Measurements from ENCODE around the gene ARID1A. TPM values are rescaled to one million over a fixed set of nuclear protein-coding genes. Genes with fewer than 3 reads are reported as not detected.
A peak's percentile ranks its signal among the peaks of the same experiment; 100 is the strongest.

ARID1A gene
- total and polyA plus RNA-seq, 9 of the 15 experiments (the other 6 are each of a cell fraction or from before 2014, with no cell fraction given) = 8.3 to 88.3 (median 22.5) TPM

- TF ChIP-seq ZBTB43 (CRISPR knock-in tag; IDR thresholded peaks at IDR 0.05) = peak; percentile 28; the same call in 1 of the 2 replicates
- TF ChIP-seq TEAD4 (IDR thresholded peaks at IDR 0.05; ENCODE audit: low read length) = peak; percentile 82
- peak; percentile 72; the same call in 1 of the 2 replicates for TF ChIP-seq TEAD4 (CRISPR knock-in tag; IDR thresholded peaks at IDR 0.05; ENCODE audit: borderline replicate concordance)
- peak; percentile 80 for TF ChIP-seq POLR2A (conservative IDR thresholded peaks at IDR 0.05)
- TF ChIP-seq FOXJ3 (CRISPR knock-in tag; IDR thresholded peaks at IDR 0.05) = no peak
- no peak for TF ChIP-seq E2F4 (CRISPR knock-in tag; IDR thresholded peaks at IDR 0.05; ENCODE audit: low read depth)
- TF ChIP-seq NCOA4 (IDR thresholded peaks at IDR 0.05; ENCODE audit: partially characterized antibody) = no peak
- no peak for TF ChIP-seq SMAD2 (IDR thresholded peaks at IDR 0.05; ENCODE audit: low read depth, low read length)
- no peak for TF ChIP-seq ZFP1 (CRISPR knock-in tag; IDR thresholded peaks at IDR 0.05)
- no peak for TF ChIP-seq HDGF (IDR thresholded peaks at IDR 0.05)
- TF ChIP-seq FIP1L1 (IDR thresholded peaks at IDR 0.05; ENCODE audit: low read depth, low read length, poor library complexity, severe bottlenecking) = no peak
- TF ChIP-seq C11orf30 (IDR thresholded peaks at IDR 0.05; ENCODE audit: low read depth) = peak; percentile 59
- no peak for TF ChIP-seq SAFB2 (IDR thresholded peaks at IDR 0.05; ENCODE audit: borderline replicate concordance, low read depth, low read length, severe bottlenecking)
- no peak for TF ChIP-seq RHOXF2B (CRISPR knock-in tag; conservative IDR thresholded peaks at IDR 0.05)
- TF ChIP-seq HNRNPK (IDR thresholded peaks at IDR 0.05; ENCODE audit: low read depth, low read length, poor library complexity, severe bottlenecking) = no peak
- TF ChIP-seq STAT5B (CRISPR knock-in tag; IDR thresholded peaks at IDR 0.05) = no peak
- TF ChIP-seq RUNX1 (IDR thresholded peaks at IDR 0.05; ENCODE audit: low read depth) = no peak
- peak; percentile 43; the same call in 1 of the 2 replicates for TF ChIP-seq TAL1 (IDR thresholded peaks at IDR 0.05)
- TF ChIP-seq MCM7 (IDR thresholded peaks at IDR 0.05) = no peak
- peak; percentile 55 for TF ChIP-seq TCF3 (CRISPR knock-in tag; IDR thresholded peaks at IDR 0.05)
- TF ChIP-seq HOXB6 (CRISPR knock-in tag; IDR thresholded peaks at IDR 0.05; ENCODE audit: borderline replicate concordance) = no peak
- peak; percentile 52; the same call in 1 of the 2 replicates for TF ChIP-seq IRF9 (tag; IDR thresholded peaks at IDR 0.05)
- no peak for TF ChIP-seq ZNF778 (CRISPR knock-in tag; IDR thresholded peaks at IDR 0.05)
- TF ChIP-seq ZBTB9 (CRISPR knock-in tag; IDR thresholded peaks at IDR 0.05) = peak; percentile 66; the same call in 1 of the 2 replicates
- TF ChIP-seq DPF2 (IDR thresholded peaks at IDR 0.05) = peak; percentile 93
Observed at GRCh38 chr1:26697978-26698849, 2.4 kb downstream of the ARID1A start (continued).

Measured in K562 (cell line).